Measurements from ENCODE around the gene ESYT1. TPM values are rescaled to one million over a fixed set of nuclear protein-coding genes. Genes with fewer than 3 reads are reported as not detected.

The ESYT1 gene
- total RNA-seq, 1 experiment from 2014 or later = 111 TPM

- no peaks in the 10 kb centered on the region for H3K4me1 ChIP-seq (ENCODE audit: insufficient read depth, low read length)
- no peak overlapping the region for H3K4ac ChIP-seq (ENCODE audit: low read depth, low read length)
- H2AFZ ChIP-seq (ENCODE audit: low read length) = no peak overlapping the region
- H3K27me3 ChIP-seq (ENCODE audit: insufficient read depth, low read length) = no peaks in the 10 kb centered on the region
- Mint-ChIP-seq H3K4me1 (no peaks in the 10 kb centered on the region), H3K27ac (no peak overlapping the region), H3K36me3 (ENCODE audit: insufficient read depth in 1 of 3, low read depth in 3 of 3) (peaks cover 59 to 94% (median 87%) of the 10 kb centered on the region in 3 experiments), H3K4me3 (no peak overlapping the region), H3K9me3 (no peaks in the 10 kb centered on the region), H3K27me3 (ENCODE audit: low read depth) (no peaks in the 10 kb centered on the region)
- no peak overlapping the region for H2BK5ac ChIP-seq (ENCODE audit: insufficient read length, low read length)
- no peak overlapping the region for H4K91ac ChIP-seq (ENCODE audit: insufficient read length, low read depth, low read length)
- H3K23ac ChIP-seq (ENCODE audit: insufficient read length, low read depth, low read length) = no peak overlapping the region
- H3K4me2 ChIP-seq (ENCODE audit: insufficient read depth, insufficient read length, low read length) = no peak overlapping the region
- no peaks in the 10 kb centered on the region for H3K79me1 ChIP-seq (ENCODE audit: insufficient read depth, low read depth, low read length, poor library complexity, severe bottlenecking)
- no peak for DNase-seq
- no peak overlapping the region for H4K5ac ChIP-seq (ENCODE audit: insufficient read length, low read depth, low read length)
- H3K79me2 ChIP-seq (ENCODE audit: insufficient read depth, low read length) = no peaks in the 10 kb centered on the region
- H3K14ac ChIP-seq (ENCODE audit: insufficient read depth, low read length) = no peak overlapping the region
- no peak for TF ChIP-seq CTCF (conservative IDR thresholded peaks at IDR 0.05)
- no peak overlapping the region for H2BK20ac ChIP-seq (ENCODE audit: low read depth, low read length, poor library complexity, severe bottlenecking)
- no peaks in the 10 kb centered on the region for H3K9me3 ChIP-seq (ENCODE audit: control insufficient read depth, low read depth, low read length)
- no peak overlapping the region for H3T11ph ChIP-seq (ENCODE audit: low read length)
- no peak overlapping the region for H2BK15ac ChIP-seq (ENCODE audit: low read depth, low read length)
- H2AK5ac ChIP-seq (ENCODE audit: insufficient read length, low read length) = no peak overlapping the region
- no peaks in the 10 kb centered on the region for H3K23me2 ChIP-seq (ENCODE audit: insufficient read length, low read depth, low read length, poor library complexity, severe bottlenecking)
- H4K8ac ChIP-seq (replicated peaks; ENCODE audit: insufficient read length, low read depth, low read length) = no peak overlapping the region
- H2BK120ac ChIP-seq (ENCODE audit: low read depth, low read length, poor library complexity, severe bottlenecking) = no peak overlapping the region
- no peak overlapping the region for H3K9ac ChIP-seq (ENCODE audit: extremely low read depth, insufficient read length, low read length)
- WGBS (ENCODE audit: extremely low coverage, insufficient read length, low lambda C conversion rate) = no CpG with 5 or more reads among the region's 7 CpGs
- no peak overlapping the region for H3K27ac ChIP-seq (ENCODE audit: insufficient read length, low read depth, low read length)
- H2BK12ac ChIP-seq (ENCODE audit: insufficient read length, low read depth, low read length) = no peak overlapping the region
- no peak overlapping the region for H3K56ac ChIP-seq (ENCODE audit: insufficient read length, low read depth, low read length)
- H3K18ac ChIP-seq (ENCODE audit: insufficient read length, low read depth, low read length) = no peak overlapping the region
- H4K20me1 ChIP-seq (ENCODE audit: control insufficient read depth, insufficient read depth, insufficient read length) = no peaks in the 10 kb centered on the region
These were observed 44.8 kb downstream of the ESYT1 start for GRCh38 chr12:56172839-56173238.
